ENCODE data around the gene SERTM2.

The SERTM2 gene

DNA sequence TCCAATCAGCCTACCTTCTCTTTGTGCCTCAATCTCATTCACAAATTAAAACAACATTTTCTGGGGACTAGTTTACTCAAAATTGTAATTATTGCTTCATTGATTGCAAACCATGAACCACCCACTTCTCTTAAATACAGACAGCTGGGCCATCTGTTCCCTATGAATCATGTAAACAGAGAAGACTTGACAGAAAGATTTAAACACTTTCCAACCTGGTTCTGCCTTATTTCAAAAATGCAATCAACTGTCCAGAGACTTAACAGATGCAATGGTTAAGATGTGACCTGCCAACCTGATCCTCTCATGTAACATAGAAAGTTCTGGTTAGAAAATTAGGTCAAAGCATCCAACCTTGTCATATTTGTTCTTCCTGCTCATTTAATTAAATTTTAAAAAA is 20.8 kb upstream of the SERTM2 start:
- TF ChIP-seq CTCF (conservative IDR thresholded peaks at IDR 0.05; ENCODE audit: low read depth, low read length), result no peak
- DNase-seq (ENCODE audit: low read depth), result no peak
- H3K4me3 ChIP-seq (ENCODE audit: low read depth, low read length), result no peak overlapping the region

- no peak for TF ChIP-seq CTCF (conservative IDR thresholded peaks at IDR 0.05; ENCODE audit: low read depth, low read length)
- DNase-seq (ENCODE audit: low read depth), result no peak
- H3K4me3 ChIP-seq (ENCODE audit: low read depth, low read length), result no peak overlapping the region
These were observed 19.4 kb upstream of the SERTM2 start for GRCh38 chrX:111492085-111492484.

- no peak for DNase-seq (ENCODE audit: low read depth)
- TF ChIP-seq CTCF (conservative IDR thresholded peaks at IDR 0.05; ENCODE audit: low read depth, low read length), result no peak
- no peak overlapping the region for H3K4me3 ChIP-seq (ENCODE audit: low read depth, low read length)
These were observed 12.8 kb upstream of the SERTM2 start for GRCh38 chrX:111498538-111499103.

DNA sequence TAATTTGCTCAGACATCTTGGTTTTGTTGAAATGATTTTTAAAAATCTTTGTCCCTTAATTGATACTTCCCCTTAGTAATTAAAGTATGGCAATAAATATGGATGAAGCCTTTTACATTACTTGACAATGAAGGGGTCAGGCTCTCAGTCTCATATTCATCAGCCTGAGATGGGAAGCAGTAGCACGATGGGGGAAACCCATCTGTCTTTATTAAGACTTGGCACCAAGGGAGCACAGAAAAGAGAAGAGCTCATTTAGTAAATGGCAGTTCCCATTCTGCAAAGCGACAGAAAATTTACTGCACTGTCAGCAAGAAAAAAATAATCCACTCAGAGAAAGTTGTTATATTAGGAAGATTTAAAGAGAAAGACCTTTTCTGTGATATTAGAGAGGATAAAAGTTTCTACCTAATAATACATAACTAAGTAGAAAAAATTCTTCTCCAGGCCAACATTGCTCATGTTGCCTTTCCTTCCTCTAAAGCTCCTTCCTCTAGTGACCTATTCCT is 7.9 kb upstream of the SERTM2 start:
- no peak for DNase-seq (ENCODE audit: low read depth)
- no peak for TF ChIP-seq CTCF (conservative IDR thresholded peaks at IDR 0.05; ENCODE audit: low read depth, low read length)
- H3K4me3 ChIP-seq (ENCODE audit: low read depth, low read length), result no peak overlapping the region

GRCh38 chrX:111504941-111505340 is 6.5 kb upstream of the SERTM2 start:
- no peak for DNase-seq (ENCODE audit: low read depth)
- no peak for TF ChIP-seq CTCF (conservative IDR thresholded peaks at IDR 0.05; ENCODE audit: low read depth, low read length)
- H3K4me3 ChIP-seq (ENCODE audit: low read depth, low read length), result no peak overlapping the region

- DNase-seq (ENCODE audit: low read depth), result no peak
- TF ChIP-seq CTCF (conservative IDR thresholded peaks at IDR 0.05; ENCODE audit: low read depth, low read length), result no peak
- H3K4me3 ChIP-seq (ENCODE audit: low read depth, low read length), result no peak overlapping the region
These were observed 5.7 kb upstream of the SERTM2 start for GRCh38 chrX:111505783-111506182.

GRCh38 chrX:111506826-111507225 is 4.6 kb upstream of the SERTM2 start:
- no peak overlapping the region for H3K4me3 ChIP-seq (ENCODE audit: low read depth, low read length)
- no peak for TF ChIP-seq CTCF (conservative IDR thresholded peaks at IDR 0.05; ENCODE audit: low read depth, low read length)
- peak; percentile 61 for DNase-seq (ENCODE audit: low read depth)

Measured in choroid plexus epithelial cell (primary cell).